ENCODE data around the gene BCL11B.

- TF ChIP-seq, protein P1, sequence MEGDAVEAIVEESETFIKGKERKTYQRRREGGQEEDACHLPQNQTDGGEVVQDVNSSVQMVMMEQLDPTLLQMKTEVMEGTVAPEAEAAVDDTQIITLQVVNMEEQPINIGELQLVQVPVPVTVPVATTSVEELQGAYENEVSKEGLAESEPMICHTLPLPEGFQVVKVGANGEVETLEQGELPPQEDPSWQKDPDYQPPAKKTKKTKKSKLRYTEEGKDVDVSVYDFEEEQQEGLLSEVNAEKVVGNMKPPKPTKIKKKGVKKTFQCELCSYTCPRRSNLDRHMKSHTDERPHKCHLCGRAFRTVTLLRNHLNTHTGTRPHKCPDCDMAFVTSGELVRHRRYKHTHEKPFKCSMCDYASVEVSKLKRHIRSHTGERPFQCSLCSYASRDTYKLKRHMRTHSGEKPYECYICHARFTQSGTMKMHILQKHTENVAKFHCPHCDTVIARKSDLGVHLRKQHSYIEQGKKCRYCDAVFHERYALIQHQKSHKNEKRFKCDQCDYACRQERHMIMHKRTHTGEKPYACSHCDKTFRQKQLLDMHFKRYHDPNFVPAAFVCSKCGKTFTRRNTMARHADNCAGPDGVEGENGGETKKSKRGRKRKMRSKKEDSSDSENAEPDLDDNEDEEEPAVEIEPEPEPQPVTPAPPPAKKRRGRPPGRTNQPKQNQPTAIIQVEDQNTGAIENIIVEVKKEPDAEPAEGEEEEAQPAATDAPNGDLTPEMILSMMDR (conservative IDR thresholded peaks at IDR 0.05; ENCODE audit: low read length) = no peak
- no peak for TF ChIP-seq EZH2phosphoT487 (IDR thresholded peaks at IDR 0.05; ENCODE audit: borderline replicate concordance, low read depth, low read length)
Observed at GRCh38 chr14:99201351-99202073, 70.5 kb downstream of the BCL11B start.

Measured in OCI-LY7 (cell line).